HG03066 (cell line): ENCODE measurements around the gene SEC31A.
A peak's percentile ranks its signal among the peaks of the same experiment; 100 is the strongest.
"Not testable (repeated sequence)": the region's sequence is repeated elsewhere in the genome, so short reads cannot be mapped to it uniquely, and the experiment has no call there.

Experiments
- ATAC-seq: cut with Tn5 transposase; IDR thresholded peaks from one replicate; pipeline ENCODE4 v1.9.1; 2021; ENCODE audit warnings: low read depth; ENCODE audit not compliant: unreplicated experiment

The SEC31A gene

GRCh38 chr4:82898322-82899243 is 7.6 kb upstream of the SEC31A start:
- ATAC-seq = no peak

DNA sequence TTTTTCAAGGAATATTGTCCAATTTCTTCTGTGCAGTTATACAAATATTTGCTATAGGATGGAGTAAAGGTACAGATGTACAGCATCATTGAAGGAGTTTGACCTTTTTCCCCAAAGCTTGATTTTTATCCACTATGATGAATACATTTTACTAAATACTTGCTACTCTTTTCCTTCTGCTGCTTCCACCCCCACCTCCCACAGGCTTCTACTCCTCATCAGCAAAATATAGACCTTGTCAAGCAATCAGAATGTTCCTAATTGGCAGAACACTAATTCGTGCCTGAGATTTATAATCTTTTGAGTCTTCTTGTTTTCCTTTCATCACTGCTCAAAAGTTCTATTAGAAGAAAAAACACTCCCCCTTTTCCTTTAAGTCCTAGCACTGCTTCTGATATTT is 5.8 kb upstream of the SEC31A start:
- ATAC-seq = no peak

DNA sequence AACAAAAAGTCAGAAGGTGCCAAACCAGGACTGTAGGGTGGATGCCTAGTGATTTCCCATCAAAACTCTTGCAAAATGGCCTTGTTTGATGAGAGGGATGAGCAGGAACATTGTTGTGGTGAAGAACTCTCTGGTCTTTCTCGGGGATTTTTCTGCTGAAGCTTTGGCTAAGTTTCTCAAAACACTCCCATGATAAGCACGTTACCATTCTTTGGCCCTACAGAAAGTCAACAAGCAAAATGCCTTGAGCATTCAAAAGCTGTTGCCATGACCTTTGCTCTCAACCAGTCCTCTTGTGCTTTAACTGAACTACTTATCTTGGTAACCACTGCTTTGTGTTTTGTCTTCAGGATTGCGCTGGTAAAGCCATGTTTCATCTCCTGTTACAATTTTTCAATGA is 3.0 kb upstream of the SEC31A start:
- ATAC-seq = no peak

DNA sequence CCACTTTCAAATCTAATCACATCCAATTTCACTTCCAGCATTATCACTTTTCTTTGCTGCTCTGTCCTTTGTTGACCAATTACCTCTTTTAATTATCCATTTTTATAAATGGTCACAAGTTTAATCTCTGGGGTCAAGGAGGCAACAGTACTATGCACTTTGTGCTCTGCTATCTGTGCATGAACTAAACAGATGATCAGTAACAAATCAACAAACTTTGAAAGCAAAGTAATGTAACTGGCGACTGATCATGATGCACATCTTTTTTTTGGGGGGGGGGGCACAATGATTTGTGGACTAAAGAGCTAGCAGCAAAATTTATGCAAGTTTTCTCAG is 1.5 kb upstream of the SEC31A start:
- no peak for ATAC-seq

- no peak for ATAC-seq
Observed at GRCh38 chr4:82891707-82892466, 934 bp upstream of the SEC31A start.

- peak; percentile 4 for ATAC-seq
Observed at GRCh38 chr4:82890528-82890900, 439 bp downstream of the SEC31A start.

DNA sequence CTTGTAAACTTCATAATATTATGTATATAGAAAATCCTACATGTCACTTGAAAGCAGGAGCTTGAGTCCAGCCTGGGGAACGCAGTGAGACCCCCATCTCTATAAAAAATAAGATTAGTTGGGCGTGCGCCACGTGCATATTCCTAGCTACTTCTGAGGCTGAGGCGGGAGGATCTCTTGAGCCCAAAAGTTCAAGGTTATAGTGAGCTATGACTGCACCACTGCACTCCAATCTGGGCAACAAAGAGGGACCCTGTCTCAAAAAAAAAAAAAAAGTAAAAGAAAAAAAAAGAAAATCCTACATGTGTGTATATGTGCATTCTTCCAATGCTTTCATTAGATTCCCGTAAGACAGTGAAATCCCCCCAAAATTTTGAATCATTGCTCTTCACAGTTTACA is 1.7 kb downstream of the SEC31A start:
- ATAC-seq = no peak

- ATAC-seq = no peak
Observed at GRCh38 chr4:82886147-82886942, 4.6 kb downstream of the SEC31A start.

GRCh38 chr4:82885410-82885809 is 5.5 kb downstream of the SEC31A start:
- ATAC-seq = no peak

GRCh38 chr4:82868572-82868971 is 22.4 kb downstream of the SEC31A start:
- ATAC-seq = no peak

DNA sequence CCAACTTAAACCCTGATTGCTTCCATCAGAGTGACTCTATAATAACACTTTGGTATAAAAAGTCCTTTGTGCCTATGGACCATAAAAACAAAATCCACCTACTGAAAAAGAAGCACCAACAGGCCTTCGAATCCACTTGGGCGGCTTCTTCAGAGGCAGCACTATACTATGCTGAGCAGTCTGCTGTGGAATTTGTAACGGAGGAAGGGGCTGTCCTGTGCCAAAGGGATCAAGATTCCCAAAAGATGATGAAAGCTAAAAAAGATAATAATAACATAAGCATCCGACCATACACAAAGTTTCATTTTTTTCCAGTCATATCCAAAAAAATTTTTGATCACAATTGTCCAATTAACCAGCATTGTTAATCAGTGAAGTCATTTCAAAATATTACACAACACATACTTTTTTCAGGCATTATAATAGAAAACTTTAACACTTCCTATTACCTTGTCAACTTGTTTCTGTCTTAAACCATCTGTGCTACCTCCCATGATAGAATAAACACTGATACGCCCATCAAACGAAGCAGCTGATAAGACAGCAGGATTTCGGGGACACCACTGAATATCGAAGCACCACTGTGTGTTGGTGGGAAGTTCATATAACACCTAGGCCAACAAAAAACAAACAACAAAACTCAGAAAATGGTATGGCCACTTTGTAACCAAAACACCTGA is 24.1 kb downstream of the SEC31A start:
- ATAC-seq = no peak

DNA sequence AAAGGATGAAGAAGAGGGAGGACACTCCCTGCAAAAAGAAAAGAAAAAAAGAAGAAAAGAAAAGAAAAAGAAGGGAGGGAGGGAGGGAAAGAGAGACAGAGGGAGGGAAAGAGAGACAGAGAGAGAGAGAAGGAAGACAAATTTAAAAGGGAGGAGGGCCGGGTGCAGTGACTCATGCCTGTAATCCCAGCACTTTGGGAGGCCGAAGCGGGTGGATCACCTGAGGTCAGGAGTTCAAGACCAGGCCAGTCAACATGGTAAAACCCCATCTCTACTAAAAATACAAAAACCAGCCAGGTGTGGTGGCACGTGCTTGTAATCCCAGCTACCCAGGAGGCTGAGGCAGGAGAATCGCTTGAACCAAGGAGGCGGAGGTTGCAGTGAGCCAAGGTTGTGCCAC is 24.9 kb downstream of the SEC31A start:
- ATAC-seq = not testable (repeated sequence)

- ATAC-seq = no peak
Observed at GRCh38 chr4:82865592-82865991, 25.4 kb downstream of the SEC31A start.

DNA sequence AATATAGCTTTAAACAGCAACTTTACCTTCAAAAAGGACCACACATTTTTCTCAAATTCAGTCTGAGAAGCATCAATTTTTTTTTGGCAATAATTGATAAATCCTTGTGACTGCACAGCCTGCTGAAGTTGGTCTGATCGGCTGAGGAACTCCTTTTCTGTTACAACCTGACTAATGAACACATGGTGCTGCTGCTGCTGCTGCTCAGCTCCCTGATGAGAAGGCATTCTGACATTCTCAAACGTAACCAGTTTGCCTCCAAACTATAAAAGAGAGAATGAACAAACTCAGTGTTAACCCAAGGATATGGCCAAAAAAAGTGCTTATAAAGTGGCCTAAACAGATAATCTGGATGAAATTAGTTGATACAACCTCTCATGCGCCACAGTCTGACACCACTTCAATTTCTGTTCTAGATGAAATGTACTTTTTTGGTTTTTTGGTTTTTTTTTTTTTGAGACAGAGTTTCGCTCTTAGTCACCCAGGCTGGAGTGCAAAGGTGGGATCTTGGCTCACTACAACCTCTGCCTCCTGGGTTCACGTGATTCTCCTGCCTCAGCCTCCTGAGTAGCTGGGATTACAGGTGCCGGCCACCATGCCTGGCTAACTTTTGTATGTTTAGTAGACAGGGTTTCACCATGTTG is 26.5 kb downstream of the SEC31A start:
- no peak for ATAC-seq

DNA sequence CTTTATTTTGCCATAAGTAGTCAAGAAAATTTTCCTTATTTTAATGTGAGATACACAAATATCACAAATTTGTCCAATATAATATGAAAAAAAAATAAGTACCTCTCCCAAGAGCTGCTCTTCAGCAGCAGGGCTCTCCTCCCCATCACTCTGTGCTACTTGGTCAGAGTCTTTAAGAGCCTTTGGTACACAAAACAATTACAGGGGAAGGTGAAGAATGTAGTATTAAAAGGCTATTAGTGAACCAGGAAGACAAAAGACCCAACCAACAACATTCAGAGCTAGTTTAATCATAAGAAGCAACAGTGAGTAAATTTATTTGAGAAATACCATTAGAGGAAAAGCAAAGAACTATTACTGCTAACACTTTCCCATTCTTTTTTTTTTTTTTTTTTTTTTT is 29.4 kb downstream of the SEC31A start:
- ATAC-seq = no peak

DNA sequence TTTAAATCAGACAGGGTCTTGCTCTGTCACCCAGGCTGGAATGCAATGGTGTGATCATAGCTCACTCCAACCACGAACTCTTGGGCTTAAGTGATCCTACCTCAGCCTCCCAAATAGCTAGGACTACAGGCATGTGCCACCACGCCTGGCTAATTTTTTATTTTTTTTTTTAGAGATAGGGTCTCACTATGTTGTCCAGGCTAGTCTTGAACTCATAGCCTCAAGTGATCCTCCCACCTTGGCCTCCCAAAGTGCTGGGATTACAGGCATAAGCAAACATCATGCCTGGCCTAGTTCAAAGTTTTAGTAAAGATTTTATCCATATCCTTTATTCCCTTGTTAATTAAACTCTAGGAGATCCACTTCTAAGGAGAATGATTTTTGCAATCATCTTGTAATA is 30.5 kb downstream of the SEC31A start:
- ATAC-seq = not testable (repeated sequence)

GRCh38 chr4:82852751-82853285 is 38.1 kb downstream of the SEC31A start:
- ATAC-seq = no peak

DNA sequence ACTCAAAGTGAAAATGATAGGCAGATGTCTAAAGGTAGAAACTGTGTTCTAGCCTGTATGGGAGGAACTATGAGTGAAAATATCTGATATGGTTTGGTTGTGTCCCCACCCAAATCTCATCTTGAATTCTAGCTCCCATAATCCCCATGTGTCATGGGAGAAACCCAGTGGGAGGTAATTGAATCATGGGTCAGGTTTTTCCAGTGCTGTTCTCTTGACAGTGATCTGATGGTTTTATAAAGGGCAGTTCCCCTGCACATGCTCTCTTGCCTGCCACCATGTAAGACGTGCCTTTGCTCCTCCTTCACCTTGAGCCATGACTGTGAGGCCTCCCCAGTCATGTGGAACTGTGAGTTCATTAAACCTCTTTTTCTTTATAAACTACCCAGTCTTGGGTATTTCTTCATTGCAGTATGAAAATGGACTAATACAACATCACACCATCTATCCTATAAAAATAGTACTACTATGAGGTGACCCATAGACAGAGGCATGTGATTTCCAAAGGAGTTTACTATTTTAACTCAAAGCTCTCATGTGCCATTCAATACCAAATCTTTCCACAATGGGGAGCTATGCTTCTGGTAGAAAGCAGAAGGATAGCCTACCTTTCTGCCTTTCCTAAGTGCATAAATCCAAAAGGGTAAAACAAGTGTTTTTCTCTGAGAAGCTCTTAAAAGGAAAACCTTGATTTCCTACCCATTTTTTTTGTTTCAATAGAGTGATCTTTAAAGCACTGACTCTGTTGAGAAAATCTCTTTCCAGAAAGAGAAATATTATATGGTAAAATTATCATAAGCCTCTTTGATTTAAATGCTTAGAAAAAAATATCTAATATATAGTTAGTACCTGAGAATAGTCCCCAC is 38.8 kb downstream of the SEC31A start:
- no peak for ATAC-seq

DNA sequence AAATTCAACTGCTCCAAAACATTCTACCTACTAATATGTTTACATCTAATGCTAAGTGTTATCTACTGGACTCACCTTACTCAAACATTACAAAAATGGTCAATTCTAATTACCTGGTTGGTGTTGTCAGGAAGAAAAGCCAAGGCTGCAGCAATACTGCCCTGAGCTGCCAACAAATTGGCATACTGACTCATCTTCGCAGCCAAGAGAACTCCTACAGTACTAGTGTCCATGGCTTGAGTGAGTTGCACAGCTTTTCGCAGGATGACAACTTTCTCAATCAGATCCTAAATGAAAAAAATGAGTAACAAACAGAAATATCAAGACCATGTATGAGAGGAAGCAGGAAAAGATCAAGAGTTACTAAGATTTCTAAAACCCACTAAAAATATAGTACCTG is 39.6 kb downstream of the SEC31A start:
- ATAC-seq = no peak
